C1 segment of cervical spinal cord (tissue), 14 donors: Measurements from ENCODE around the gene MVK.

Experiments
- DNase-seq, 14 donors: peaks; one replicate each; lab custom pipeline; 2025; lab: John Stamatoyannopoulos, UW

The MVK gene

GRCh38 chr12:109627633-109628032, 54.0 kb downstream of the MVK start:
- DNase-seq: no peak

DNA sequence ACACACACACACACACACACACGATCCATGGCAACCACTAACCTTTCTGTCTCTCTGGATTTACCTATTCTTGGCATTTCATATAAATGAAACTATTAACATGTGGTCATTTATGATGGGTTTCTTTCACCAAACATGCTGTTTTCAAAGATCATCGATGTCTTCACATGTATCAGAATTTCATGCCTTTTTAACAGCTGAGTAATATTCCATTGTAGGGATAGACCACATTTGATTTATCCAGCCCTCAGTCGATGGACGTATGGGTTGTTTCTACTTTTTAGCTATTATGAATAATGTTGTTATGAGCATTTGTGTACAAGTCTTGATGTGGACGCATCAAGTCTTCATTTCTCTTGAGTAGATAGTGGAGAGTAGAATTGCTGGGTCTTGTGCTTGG, 56.5 kb downstream of the MVK start:
- DNase-seq: no peak

DNA sequence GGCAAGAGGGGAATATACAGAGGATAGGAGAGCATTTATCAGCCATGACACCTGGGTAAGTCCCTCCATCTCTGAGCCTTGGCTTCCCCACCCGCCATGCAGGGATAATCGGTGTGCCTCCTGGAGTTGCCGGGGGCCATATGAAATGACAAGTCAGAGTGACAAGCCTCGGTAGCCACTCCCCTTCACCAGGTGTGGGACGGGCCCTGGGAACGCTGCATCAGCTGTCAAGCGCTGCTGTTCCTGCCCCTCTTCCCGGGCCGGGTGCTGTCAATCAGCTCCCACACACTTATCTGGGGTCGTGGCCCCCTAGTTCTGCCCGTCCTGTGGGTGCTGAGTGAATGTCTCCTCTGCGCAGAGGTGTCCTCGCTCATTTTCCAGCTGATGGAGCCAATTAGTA, 57.2 kb downstream of the MVK start:
- DNase-seq: no peak

- no peak for DNase-seq
Measured at GRCh38 chr12:109631302-109631701, 57.7 kb downstream of the MVK start.

GRCh38 chr12:109631751-109632150, 58.2 kb downstream of the MVK start:
- DNase-seq: no peak

GRCh38 chr12:109632342-109632741, 58.7 kb downstream of the MVK start:
- no peak for DNase-seq

- DNase-seq: no peak
Measured at GRCh38 chr12:109635717-109636116, 62.1 kb downstream of the MVK start.

DNA sequence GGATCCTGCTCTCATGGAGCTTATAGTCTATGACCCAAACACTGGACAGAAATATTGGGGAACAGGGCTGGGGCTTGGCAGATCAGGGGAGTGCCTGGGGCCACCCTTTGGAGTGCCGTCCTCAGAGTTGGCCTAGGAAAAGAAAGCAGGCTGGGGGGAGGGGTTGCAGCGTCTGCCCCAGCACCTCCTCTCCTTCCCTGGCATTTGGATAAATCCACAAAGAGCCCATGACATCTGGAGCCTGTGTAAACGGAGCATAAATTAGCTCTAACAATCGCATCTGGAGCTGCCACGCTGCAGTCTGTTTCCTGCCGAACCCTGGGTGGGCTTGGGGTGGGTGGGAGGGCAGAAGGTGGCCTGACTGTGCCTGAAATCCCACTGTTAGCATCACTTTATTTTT, 63.8 kb downstream of the MVK start:
- no peak for DNase-seq

GRCh38 chr12:109637996-109638395, 64.4 kb downstream of the MVK start:
- DNase-seq: no peak

- no peak for DNase-seq
Measured at GRCh38 chr12:109638735-109639134, 65.1 kb downstream of the MVK start.

DNA sequence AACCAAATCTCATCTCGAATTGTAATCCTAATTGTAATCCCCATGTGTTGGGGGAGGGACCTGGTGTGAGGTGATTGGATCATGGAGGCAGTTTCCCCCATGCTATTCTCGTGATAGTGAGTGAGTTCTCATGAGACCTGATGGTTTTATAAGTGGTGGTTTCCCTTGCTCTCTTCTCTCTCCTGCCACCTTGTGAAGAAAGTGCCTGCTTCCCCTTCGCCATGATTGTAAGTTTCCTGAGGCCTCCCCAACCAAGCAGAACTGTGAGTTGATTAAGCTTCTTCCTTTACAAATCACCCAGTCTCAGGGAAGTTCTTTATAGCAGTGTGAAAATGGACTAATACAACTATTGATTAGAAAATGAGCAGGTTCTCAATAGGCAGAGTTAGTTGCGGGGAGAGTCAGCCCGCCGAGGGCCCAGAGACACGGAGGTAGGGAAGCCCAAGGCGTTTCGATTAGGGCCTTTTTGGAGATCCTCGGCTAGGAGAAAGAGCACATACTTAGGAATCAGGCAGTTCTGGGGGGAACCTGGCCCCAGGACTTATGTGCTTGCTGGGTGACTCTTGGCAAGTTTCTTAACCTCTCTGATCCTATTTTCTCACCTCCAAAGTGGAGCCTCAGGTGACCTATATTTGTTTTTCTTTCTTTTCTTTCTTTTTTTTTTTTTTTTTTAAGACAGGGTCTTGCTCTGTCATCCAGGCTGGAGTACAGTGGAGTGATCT, 65.7 kb downstream of the MVK start:
- no peak for DNase-seq

DNA sequence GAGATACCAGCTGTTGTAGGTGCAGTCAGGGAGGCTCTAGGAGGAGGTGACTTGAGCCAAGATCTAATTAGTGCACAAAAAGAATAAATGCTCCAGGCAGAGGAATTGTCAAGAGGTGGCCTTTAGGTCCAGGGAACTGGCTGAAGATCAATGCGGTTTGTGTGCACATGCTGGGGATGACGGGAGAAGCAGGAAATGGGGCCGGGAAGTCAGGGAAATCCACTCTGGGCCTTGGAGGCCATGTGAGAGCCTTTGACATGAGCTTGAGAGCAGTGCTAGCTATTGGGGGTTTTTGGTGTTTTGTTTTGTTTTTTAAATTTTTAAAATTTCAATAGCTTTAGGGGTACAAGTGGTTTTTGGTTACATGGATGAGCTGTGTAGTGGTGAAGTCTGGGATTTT, 67.4 kb downstream of the MVK start:
- DNase-seq: no peak

DNA sequence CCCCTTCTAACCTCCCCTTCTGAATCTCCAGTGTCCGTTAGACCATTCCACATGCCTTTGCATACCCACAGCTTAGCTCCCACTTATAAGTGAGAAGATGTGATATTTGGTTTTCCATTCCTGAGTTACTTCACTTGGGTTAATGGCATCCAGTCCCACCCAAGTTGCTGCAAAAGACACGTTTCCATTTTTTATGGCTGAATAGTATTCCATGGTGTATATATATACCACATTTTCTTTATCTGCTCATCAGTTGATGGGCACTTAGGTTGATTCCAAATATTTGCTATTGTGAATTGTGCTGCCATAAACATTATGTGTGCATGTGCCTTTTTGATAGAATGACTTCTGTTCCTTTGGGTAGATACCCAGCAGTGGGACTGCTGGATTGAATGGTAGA, 67.8 kb downstream of the MVK start:
- no peak for DNase-seq

DNA sequence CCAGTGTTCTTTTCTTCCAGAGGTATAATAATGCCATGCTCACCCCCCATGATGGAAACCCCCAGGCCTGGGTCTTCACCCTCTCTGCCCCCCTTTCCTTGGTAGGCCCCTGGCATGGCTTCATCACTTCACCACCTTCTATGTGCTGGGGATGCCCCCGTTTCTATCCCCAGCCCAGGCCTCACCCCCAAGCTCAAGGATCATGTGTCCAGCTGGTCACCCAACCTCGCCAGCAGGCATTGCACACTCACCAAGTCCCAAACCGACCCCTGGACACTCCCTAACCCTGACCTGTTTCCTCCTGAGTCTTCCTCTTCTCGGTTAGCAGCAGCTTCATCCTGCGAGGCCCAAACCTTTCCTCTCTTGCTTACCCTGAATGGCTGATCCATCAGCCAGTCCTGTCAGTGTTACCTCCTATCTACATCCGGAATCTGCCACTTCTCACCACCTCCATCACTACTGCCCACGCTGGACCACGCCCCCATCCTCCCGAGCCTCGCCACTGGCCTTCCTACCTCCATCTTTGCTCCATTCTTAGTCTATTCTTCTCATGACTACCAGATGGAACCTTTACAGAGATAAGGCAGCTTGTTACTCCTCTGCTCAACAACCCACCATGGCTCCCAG, 69.0 kb downstream of the MVK start:
- DNase-seq: no peak

- no peak for DNase-seq
Measured at GRCh38 chr12:109645194-109645593, 71.6 kb downstream of the MVK start.

DNA sequence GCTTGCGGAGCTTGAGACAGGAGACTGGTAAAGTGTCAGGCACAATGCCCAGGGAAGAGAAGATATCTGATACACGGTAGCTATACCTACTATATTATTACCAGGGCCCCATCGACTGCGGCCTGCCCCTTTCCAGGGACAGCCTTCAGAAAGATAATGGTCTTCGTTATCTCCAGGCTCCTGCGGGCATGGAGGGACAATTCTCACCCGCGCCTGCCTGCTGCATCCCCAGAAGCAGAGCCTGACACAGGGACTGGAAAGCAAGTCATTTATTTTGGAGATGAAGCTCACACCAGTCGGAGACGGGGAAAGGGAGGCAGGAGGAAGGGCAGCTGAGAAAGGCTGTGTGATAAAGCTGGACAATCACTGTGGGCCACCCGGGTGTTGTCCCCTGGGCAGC, 72.1 kb downstream of the MVK start:
- no peak for DNase-seq
